ENCODE measurements around the gene NAALADL2. TPM values are rescaled to one million over a fixed set of nuclear protein-coding genes. Genes with fewer than 3 reads are reported as not detected.

NAALADL2 gene
- total RNA-seq, 4 donors from 2014 or later = 0.85 to 6.3 (median 1.6) TPM

GRCh38 chr3:175386630-175387029 is 527.5 kb downstream of the NAALADL2 start:
- DNase-seq = no peak
- intact Hi-C loops (cut with DNase I) = no loop called here

GRCh38 chr3:175389560-175389959 is 530.4 kb downstream of the NAALADL2 start:
- no peaks in the 10 kb centered on the region for H3K9me3 ChIP-seq
- DNase-seq = no peak
- no peak overlapping the region for H3K4me3 ChIP-seq
- no peak overlapping the region for H3K27ac ChIP-seq
- intact Hi-C loops (cut with DNase I) = no loop called here
- no peaks in the 10 kb centered on the region for H3K27me3 ChIP-seq
- WGBS, 2 donors = 90 to 96% methylated on average over 1 of the region's 1 CpG
- H3K4me1 ChIP-seq = no peaks in the 10 kb centered on the region
- TF ChIP-seq POLR2A (IDR thresholded peaks at IDR 0.05) = no peak
- TF ChIP-seq CTCF (IDR thresholded peaks at IDR 0.05) = no peak
- H3K36me3 ChIP-seq = no peaks in the 10 kb centered on the region

More at GRCh38 chr3:175386630-175387029, 527.5 kb downstream of the NAALADL2 start:
- no peak overlapping the region for H3K27ac ChIP-seq
- no peak for TF ChIP-seq POLR2A (IDR thresholded peaks at IDR 0.05)
- no peak for TF ChIP-seq CTCF (IDR thresholded peaks at IDR 0.05)
- no peaks in the 10 kb centered on the region for H3K36me3 ChIP-seq
- no peaks in the 10 kb centered on the region for H3K9me3 ChIP-seq
- no peaks in the 10 kb centered on the region for H3K27me3 ChIP-seq
- H3K4me1 ChIP-seq = no peaks in the 10 kb centered on the region
- H3K4me3 ChIP-seq = no peak overlapping the region
- WGBS, 2 donors = 33 to 49% methylated on average over 3 of the region's 3 CpGs

GRCh38 chr3:175391601-175392000 is 532.5 kb downstream of the NAALADL2 start:
- Histone ChIP-seq H3K36me3 (no peaks in the 10 kb centered on the region), H3K4me3 (no peak overlapping the region), H3K27me3 (no peaks in the 10 kb centered on the region), H3K4me1 (no peaks in the 10 kb centered on the region), H3K9me3 (no peaks in the 10 kb centered on the region), H3K27ac (no peak overlapping the region)
- no peak for TF ChIP-seq CTCF (IDR thresholded peaks at IDR 0.05)
- 81 to 89% methylated on average over 1 of the region's 1 CpG for WGBS, 2 donors
- DNase-seq = no peak
- intact Hi-C loops (cut with DNase I) = no loop called here

GRCh38 chr3:175392653-175393052 is 533.5 kb downstream of the NAALADL2 start:
- no peaks in the 10 kb centered on the region for H3K36me3 ChIP-seq
- H3K27ac ChIP-seq = no peak overlapping the region
- no peaks in the 10 kb centered on the region for H3K4me1 ChIP-seq
- H3K27me3 ChIP-seq = no peaks in the 10 kb centered on the region
- H3K4me3 ChIP-seq = no peak overlapping the region
- intact Hi-C loops (cut with DNase I) = no loop called here
- no peaks in the 10 kb centered on the region for H3K9me3 ChIP-seq
- DNase-seq = no peak
- TF ChIP-seq CTCF (IDR thresholded peaks at IDR 0.05) = no peak
- no peak for TF ChIP-seq POLR2A (IDR thresholded peaks at IDR 0.05)
- WGBS, 2 donors = 87 to 95% methylated on average over 4 of the region's 4 CpGs

- no peak overlapping the region for H3K4me3 ChIP-seq
Measured at GRCh38 chr3:175397372-175397771, 538.2 kb downstream of the NAALADL2 start.

More at GRCh38 chr3:175397372-175397771, 538.2 kb downstream of the NAALADL2 start:
- H3K36me3 ChIP-seq = no peaks in the 10 kb centered on the region
- TF ChIP-seq CTCF (IDR thresholded peaks at IDR 0.05) (no peak), POLR2A (IDR thresholded peaks at IDR 0.05) (no peak)
- no peaks in the 10 kb centered on the region for H3K9me3 ChIP-seq
- H3K4me1 ChIP-seq = no peaks in the 10 kb centered on the region
- no peak for DNase-seq
- H3K27me3 ChIP-seq = no peaks in the 10 kb centered on the region
- intact Hi-C loops (cut with DNase I) = no loop called here
- no peak overlapping the region for H3K27ac ChIP-seq
- 72 to 81% methylated on average over 3 of the region's 3 CpGs for WGBS, 2 donors
